GM23338 (cell line): Measurements from ENCODE around the gene POLE4. TPM values are rescaled to one million over a fixed set of nuclear protein-coding genes. Genes with fewer than 3 reads are reported as not detected.

Experiments
- ATAC-seq: fragments of 200-7000 bp; cut with Tn5 transposase; 3 replicates; pipeline ENCODE4 v1.9.1; 2020
- DNase-seq: peaks from one replicate; pipeline ENCODE4 v3.0.0-alpha.2; 2015; ENCODE audit warnings: low spot score
- H2AFZ ChIP-seq: fragments of 200-600 bp; sonication (generic); 2 replicates; pipeline ENCODE4 v1.8.0; 2016; ENCODE audit warnings: antibody characterized with exemption, mild to moderate bottlenecking, moderate library complexity
- H3F3A ChIP-seq: fragments of 200-600 bp; sonication (generic); replicated peaks from 2 replicates; pipeline ENCODE4 v1.8.0; 2017; ENCODE audit warnings: antibody characterized with exemption, mixed run types, low read depth
- H3K27ac ChIP-seq: fragments of 200-600 bp; sonication (generic); 2 replicates; pipeline ENCODE4 v1.6.1; 2016; ENCODE audit warnings: low read depth
- H3K27me3 ChIP-seq: fragments of 200-600 bp; sonication (generic); 2 replicates; pipeline ENCODE4 v1.8.0; 2016; ENCODE audit warnings: mild to moderate bottlenecking, mixed run types, moderate library complexity; ENCODE audit not compliant: insufficient read depth
- H3K36me3 ChIP-seq: fragments of 200-600 bp; sonication (generic); 2 replicates; pipeline ENCODE4 v1.8.0; 2016; ENCODE audit warnings: mild to moderate bottlenecking; ENCODE audit not compliant: insufficient read depth
- H3K4me1 ChIP-seq: fragments of 200-600 bp; sonication (generic); 2 replicates; pipeline ENCODE4 v1.8.0; 2016; ENCODE audit warnings: mild to moderate bottlenecking, moderate library complexity; ENCODE audit not compliant: insufficient read depth
- H3K4me2 ChIP-seq: fragments of 200-600 bp; sonication (generic); 2 replicates; pipeline ENCODE4 v1.7.1; 2017; ENCODE audit warnings: mixed run types
- H3K4me3 ChIP-seq: fragments of 200-600 bp; sonication (generic); 2 replicates; pipeline ENCODE4 v1.6.1; 2016; ENCODE audit warnings: mixed run types
- H3K79me2 ChIP-seq: fragments of 200-600 bp; sonication (generic); replicated peaks from 2 replicates; pipeline ENCODE4 v1.8.0; 2017; ENCODE audit warnings: mild to moderate bottlenecking; ENCODE audit not compliant: insufficient read depth
- H3K9me2 ChIP-seq: fragments of 200-600 bp; sonication (generic); 2 replicates; pipeline ENCODE4 v1.8.0; 2017; ENCODE audit not compliant: insufficient read depth
- H4K20me1 ChIP-seq: fragments of 200-600 bp; sonication (generic); replicated peaks from 2 replicates; pipeline ENCODE4 v1.8.0; 2017; ENCODE audit warnings: mild to moderate bottlenecking; ENCODE audit not compliant: insufficient read depth
- H3K27ac Mint-ChIP-seq: 2 replicates; pipeline ENCODE4 v1.8.0; 2020; ENCODE audit warnings: inconsistent platforms, mild to moderate bottlenecking, moderate library complexity, mixed read lengths
- H3K27me3 Mint-ChIP-seq: 3 replicates; pipeline ENCODE4 v1.8.0; 2022; ENCODE audit warnings: low read depth, mild to moderate bottlenecking, moderate library complexity, mixed read lengths, inconsistent platforms; ENCODE audit not compliant: insufficient read depth, poor library complexity
- H3K36me3 Mint-ChIP-seq: 3 replicates; pipeline ENCODE4 v1.8.0; 2021; ENCODE audit warnings: low read depth, mild to moderate bottlenecking, inconsistent platforms, moderate library complexity, mixed read lengths
- H3K4me1 Mint-ChIP-seq: 3 replicates; pipeline ENCODE4 v1.8.0; 2020; ENCODE audit warnings: mild to moderate bottlenecking, inconsistent platforms, mixed read lengths
- H3K4me3 Mint-ChIP-seq: 3 replicates; pipeline ENCODE4 v1.8.0; 2021; ENCODE audit warnings: moderate library complexity, mild to moderate bottlenecking, inconsistent platforms, mixed read lengths
- H3K9me3 Mint-ChIP-seq: 3 replicates; pipeline ENCODE4 v1.8.0; 2020; ENCODE audit warnings: moderate library complexity, mild to moderate bottlenecking, inconsistent platforms, mixed read lengths
- CREB1 ChIP-seq: fragments of 250-450 bp; sonication (Bioruptor Pico); IDR thresholded peaks from 2 replicates; pipeline ENCODE4 v1.5.0; 2020; ENCODE audit warnings: low read depth, mild to moderate bottlenecking, moderate library complexity
- CTCF ChIP-seq, 2 experiments: fragments of 200-600 bp in 1 of 2; sonication (generic) in 1 of 2; conservative IDR thresholded peaks; 2 replicates each; pipeline versions ENCODE4 v1.5.1 to v1.6.1; 2016 to 2017; ENCODE audit warnings: antibody characterized with exemption in 2 of 2, low read depth in 2 of 2, mild to moderate bottlenecking in 2 of 2, moderate library complexity in 1 of 2
- ETS1 ChIP-seq: IDR thresholded peaks from 2 replicates; pipeline ENCODE4 v1.6.1; 2016; ENCODE audit warnings: antibody characterized with exemption
- EZH2 ChIP-seq: fragments of 200-600 bp; sonication (generic); IDR thresholded peaks from one replicate; pipeline ENCODE4 v1.8.0; 2017; ENCODE audit warnings: antibody characterized with exemption, mild to moderate bottlenecking, low read depth; ENCODE audit not compliant: unreplicated experiment
- EZH2phosphoT487 ChIP-seq: fragments of 200-600 bp; sonication (generic); IDR thresholded peaks from one replicate; pipeline ENCODE4 v1.8.1; 2018; ENCODE audit warnings: antibody characterized with exemption; ENCODE audit not compliant: unreplicated experiment
- JUNB ChIP-seq: IDR thresholded peaks from one replicate; pipeline ENCODE4 v1.6.1; 2016; ENCODE audit warnings: antibody characterized with exemption; ENCODE audit not compliant: unreplicated experiment
- NANOG ChIP-seq: IDR thresholded peaks from 2 replicates; pipeline ENCODE4 v1.6.1; 2016; ENCODE audit warnings: antibody characterized with exemption, borderline replicate concordance
- POLR2AphosphoS5 ChIP-seq: IDR thresholded peaks from 2 replicates; pipeline ENCODE4 v1.6.1; 2016; ENCODE audit warnings: antibody characterized with exemption, low read depth
- REST ChIP-seq: IDR thresholded peaks from one replicate; pipeline ENCODE4 v1.6.1; 2018; ENCODE audit warnings: antibody characterized with exemption; ENCODE audit not compliant: unreplicated experiment
- STAT1 ChIP-seq: IDR thresholded peaks from one replicate; pipeline ENCODE4 v1.6.1; 2016; ENCODE audit warnings: antibody characterized with exemption; ENCODE audit not compliant: unreplicated experiment
- ZNF114 ChIP-seq: fragments of 250-450 bp; sonication (Bioruptor Pico); IDR thresholded peaks from 2 replicates; pipeline ENCODE4 v1.5.0; 2020; ENCODE audit warnings: mild to moderate bottlenecking, moderate library complexity
- ZNF331 ChIP-seq: fragments of 250-450 bp; sonication (Bioruptor Pico); IDR thresholded peaks from 2 replicates; pipeline ENCODE4 v1.5.0; 2020; ENCODE audit warnings: low read depth, mild to moderate bottlenecking, moderate library complexity
- ZNF462 ChIP-seq: fragments of 250-450 bp; sonication (Bioruptor Pico); IDR thresholded peaks from 2 replicates; pipeline ENCODE4 v1.5.0; 2020; ENCODE audit warnings: mild to moderate bottlenecking, moderate library complexity
- polyA plus RNA-seq: library from polyadenylated mRNA; unstranded; fragments of >200 nt; fragmentation: Nextera tagmentation; extraction: Ambion mirVana; gene quantifications from 2 replicates; pipeline ENCODE4 v1.2.1, GENCODE V29; 2016
- total RNA-seq: library from RNA; depleted of rRNA; stranded (reverse); fragments of >200 nt; shearing (Covaris generic); gene quantifications from 2 replicates; pipeline ENCODE4 v1.2.3, GENCODE V29; 2014

Gene POLE4
- total and polyA plus RNA-seq, 2 experiments from 2014 or later = 24.4 to 105 TPM

GRCh38 chr2:74952575-74952974, 5.9 kb upstream of the POLE4 start:
- Histone ChIP-seq H3K79me2 (peaks cover 18% of the 10 kb centered on the region), H3K4me3 (no peak overlapping the region), H3K9me2 (peaks cover 15% of the 10 kb centered on the region; the same call in 1 of the 2 replicates), H3K4me2 (no peak overlapping the region), H3K27me3 (peaks cover 4% of the 10 kb centered on the region), H3K4me1 (no peaks in the 10 kb centered on the region), H4K20me1 (no peaks in the 10 kb centered on the region), H3F3A (no peaks in the 10 kb centered on the region), H3K27ac (no peak overlapping the region), H3K36me3 (no peaks in the 10 kb centered on the region; the same call in 1 of the 2 replicates), H2AFZ (no peak overlapping the region)
- Mint-ChIP-seq H3K27ac (no peak overlapping the region), H3K4me1 (peaks cover 5% of the 10 kb centered on the region; the same call in 2 of the 3 replicates), H3K4me3 (no peak overlapping the region), H3K36me3 (peaks cover 58% of the 10 kb centered on the region), H3K27me3 (peaks cover 2% of the 10 kb centered on the region), H3K9me3 (peaks cover 27% of the 10 kb centered on the region)
- TF ChIP-seq REST = no peak
- no peak for TF ChIP-seq ZNF331 (CRISPR knock-in tag)
- TF ChIP-seq ZNF462 = no peak
- TF ChIP-seq ZNF114 (CRISPR knock-in tag) = no peak
- TF ChIP-seq EZH2phosphoT487 = no peak
- no peak for TF ChIP-seq STAT1
- no peak for TF ChIP-seq NANOG
- no peak for TF ChIP-seq JUNB
- TF ChIP-seq POLR2AphosphoS5 = no peak
- TF ChIP-seq CREB1 = no peak
- no peak for TF ChIP-seq EZH2
- no peak for TF ChIP-seq ETS1
- no peak for TF ChIP-seq CTCF (conservative IDR thresholded peaks at IDR 0.05; ENCODE audit: low read depth in 2 of 2)
- DNase-seq (peak; percentile 25), ATAC-seq (no peak)
